ENCODE data around the gene NPNT.

Gene NPNT

DNA sequence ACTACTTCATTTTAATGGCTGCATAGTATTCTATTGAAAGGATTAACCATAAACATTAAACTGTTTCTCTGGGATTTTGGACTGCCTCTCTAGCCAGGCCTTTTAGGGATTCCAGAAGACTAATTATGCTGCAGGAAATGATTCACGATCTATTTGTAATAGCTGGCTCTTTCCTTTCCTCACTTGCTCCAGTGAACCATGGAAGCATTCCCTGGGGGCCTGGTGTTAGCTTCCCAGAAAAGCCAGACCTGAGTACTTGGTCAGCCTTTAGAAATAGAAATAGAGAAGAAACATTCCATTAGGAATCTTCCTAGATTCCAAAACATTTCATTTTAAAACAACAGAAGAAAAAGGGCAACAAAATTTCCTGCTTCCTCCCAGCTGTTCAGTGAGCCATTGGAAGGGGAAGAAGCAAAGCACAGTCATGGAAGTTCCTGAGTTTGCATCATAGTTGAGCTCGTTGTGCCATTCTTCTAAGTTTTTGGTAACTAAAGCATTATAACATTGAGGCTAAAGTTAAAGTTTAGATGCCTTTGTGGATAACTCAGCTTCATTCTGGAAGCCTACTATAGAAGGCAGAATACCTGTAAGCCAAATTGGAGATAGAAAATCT is 83.5 kb downstream of the NPNT start:
- no peak for DNase-seq (ENCODE audit: low read depth)
- TF ChIP-seq, protein P1, sequence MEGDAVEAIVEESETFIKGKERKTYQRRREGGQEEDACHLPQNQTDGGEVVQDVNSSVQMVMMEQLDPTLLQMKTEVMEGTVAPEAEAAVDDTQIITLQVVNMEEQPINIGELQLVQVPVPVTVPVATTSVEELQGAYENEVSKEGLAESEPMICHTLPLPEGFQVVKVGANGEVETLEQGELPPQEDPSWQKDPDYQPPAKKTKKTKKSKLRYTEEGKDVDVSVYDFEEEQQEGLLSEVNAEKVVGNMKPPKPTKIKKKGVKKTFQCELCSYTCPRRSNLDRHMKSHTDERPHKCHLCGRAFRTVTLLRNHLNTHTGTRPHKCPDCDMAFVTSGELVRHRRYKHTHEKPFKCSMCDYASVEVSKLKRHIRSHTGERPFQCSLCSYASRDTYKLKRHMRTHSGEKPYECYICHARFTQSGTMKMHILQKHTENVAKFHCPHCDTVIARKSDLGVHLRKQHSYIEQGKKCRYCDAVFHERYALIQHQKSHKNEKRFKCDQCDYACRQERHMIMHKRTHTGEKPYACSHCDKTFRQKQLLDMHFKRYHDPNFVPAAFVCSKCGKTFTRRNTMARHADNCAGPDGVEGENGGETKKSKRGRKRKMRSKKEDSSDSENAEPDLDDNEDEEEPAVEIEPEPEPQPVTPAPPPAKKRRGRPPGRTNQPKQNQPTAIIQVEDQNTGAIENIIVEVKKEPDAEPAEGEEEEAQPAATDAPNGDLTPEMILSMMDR (IDR thresholded peaks at IDR 0.05; ENCODE audit: insufficient read depth, low read depth, low read length, missing control alignments), result no peak
- no peak overlapping the region for H3K4me3 ChIP-seq (ENCODE audit: low read depth, low read length)

DNA sequence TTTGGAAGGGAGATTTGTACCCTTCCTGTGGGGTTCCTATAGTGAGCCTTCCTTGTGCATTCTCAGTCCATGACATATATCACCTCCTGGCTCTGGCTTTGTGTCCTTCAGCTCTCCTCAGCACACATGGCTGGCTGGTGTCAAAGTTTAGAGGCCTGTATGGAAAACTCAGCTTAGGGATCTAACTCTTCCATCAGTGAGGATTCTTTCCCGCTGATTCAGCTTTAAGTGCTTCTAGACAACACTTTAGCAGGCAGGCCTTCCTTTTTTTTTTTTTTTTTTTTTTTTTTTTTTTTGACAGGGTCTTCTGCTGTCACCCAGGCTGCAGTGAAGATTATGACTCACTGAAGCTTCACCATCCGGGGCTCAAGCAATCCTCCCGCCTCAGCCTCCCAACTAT is 84.2 kb downstream of the NPNT start:
- no peak overlapping the region for H3K4me3 ChIP-seq (ENCODE audit: low read depth, low read length)
- DNase-seq (ENCODE audit: low read depth), result no peak
- TF ChIP-seq, protein P1 (IDR thresholded peaks at IDR 0.05; ENCODE audit: insufficient read depth, low read depth, low read length, missing control alignments), result no peak

DNA sequence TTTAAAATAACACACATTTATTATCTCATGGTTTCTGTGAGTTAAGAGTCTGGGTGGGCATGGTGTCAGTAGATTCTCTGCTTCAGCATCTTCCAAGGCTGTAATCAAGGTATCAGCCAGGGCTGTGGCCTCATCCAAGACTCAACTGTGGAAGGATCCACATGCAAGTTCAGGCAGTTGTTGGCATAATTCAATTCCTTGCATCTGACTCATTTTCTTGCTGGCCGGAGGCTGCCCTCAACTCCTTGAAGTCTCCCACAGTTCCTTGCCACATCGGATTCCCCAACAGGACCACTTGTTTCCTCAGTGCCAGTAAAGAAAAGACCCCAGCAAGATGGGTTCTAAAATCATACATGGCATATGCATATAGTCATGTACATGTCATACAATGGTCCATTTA is 93.4 kb downstream of the NPNT start:
- H3K4me3 ChIP-seq (ENCODE audit: low read depth, low read length), result no peak overlapping the region
- no peak for DNase-seq (ENCODE audit: low read depth)
- TF ChIP-seq, protein P1 (IDR thresholded peaks at IDR 0.05; ENCODE audit: insufficient read depth, low read depth, low read length, missing control alignments), result no peak

DNA sequence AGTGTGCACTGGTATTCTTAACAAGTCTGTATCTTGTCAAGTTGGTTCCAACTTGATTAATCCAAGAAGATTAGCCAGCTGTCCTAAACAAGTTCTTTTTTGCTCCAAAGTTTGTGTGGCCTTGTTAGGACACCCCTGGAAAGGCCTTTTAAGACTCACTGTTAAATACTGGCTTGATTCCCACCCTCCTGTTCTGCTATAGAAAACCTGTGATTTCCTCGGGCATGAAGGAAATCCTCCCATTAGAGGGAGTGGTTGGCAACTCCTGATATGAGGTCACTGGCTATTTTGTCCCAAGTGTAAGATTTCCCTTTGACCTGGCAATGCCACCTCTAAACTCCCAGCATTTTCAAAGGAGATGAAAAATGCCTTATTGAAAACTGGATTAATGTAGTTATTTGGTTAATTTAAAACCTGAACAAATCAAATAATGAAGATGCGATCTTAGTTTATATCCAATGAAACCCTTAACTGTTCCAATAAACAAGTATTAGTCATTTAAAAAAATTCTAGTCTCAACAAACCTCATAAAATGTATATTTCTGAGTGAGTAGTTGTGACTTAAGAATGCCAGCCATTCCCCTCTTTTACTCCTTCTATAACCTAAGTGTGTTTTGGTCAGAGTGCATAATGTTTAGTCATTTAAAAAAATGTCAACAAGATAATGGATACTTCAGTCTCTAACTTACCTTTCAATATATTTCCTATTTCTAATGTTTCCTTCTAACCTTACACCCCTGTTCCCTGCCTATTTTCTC is 94.4 kb downstream of the NPNT start:
- H3K4me3 ChIP-seq (ENCODE audit: low read depth, low read length), result no peak overlapping the region
- DNase-seq (ENCODE audit: low read depth), result no peak
- TF ChIP-seq, protein P1 (IDR thresholded peaks at IDR 0.05; ENCODE audit: insufficient read depth, low read depth, low read length, missing control alignments), result no peak

DNA sequence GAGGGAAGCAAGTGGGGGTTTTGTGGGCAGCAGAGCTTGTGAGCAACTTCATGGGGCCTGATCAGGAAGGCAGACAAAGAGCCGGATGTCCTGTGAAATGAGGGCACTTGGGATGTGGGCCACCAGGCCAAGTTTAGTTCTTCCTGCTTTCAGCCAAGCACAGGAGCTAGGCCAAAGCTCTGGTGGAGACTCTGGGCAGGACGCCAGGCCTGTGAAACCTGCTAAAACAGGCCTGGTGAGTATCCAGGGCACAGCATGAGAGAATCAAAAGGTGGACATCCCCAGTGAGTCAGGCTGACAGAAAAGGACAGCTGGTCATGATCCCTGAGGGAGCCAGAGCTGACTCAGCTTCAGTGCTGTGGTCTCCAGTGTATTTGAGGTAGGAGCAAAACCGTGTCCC is 95.7 kb downstream of the NPNT start:
- peak; percentile 20 for DNase-seq (ENCODE audit: low read depth)
- H3K4me3 ChIP-seq (ENCODE audit: low read depth, low read length), result no peak overlapping the region
- TF ChIP-seq, protein P1 (IDR thresholded peaks at IDR 0.05; ENCODE audit: insufficient read depth, low read depth, low read length, missing control alignments), result no peak

DNA sequence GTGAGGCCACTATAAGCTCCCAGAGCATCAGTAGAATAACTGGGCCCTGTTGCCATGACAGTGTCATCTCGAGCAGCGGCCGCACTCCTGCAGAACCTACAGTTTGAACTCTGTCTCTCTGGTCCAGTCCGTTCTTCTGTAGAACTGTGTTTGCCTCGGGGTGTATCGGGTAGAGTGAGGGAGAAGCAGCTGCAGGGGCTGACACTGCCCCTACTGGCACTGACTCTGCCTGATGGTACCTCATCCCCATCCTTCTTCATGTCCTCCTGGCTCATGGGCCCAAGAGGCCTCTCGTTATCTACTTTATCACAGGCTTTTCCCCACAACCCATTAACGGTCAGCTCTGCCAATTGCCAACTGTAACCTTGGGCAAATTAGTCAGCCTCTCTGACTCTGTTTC is 96.5 kb downstream of the NPNT start:
- no peak overlapping the region for H3K4me3 ChIP-seq (ENCODE audit: low read depth, low read length)
- DNase-seq (ENCODE audit: low read depth), result no peak
- TF ChIP-seq, protein P1 (IDR thresholded peaks at IDR 0.05; ENCODE audit: insufficient read depth, low read depth, low read length, missing control alignments), result peak; percentile 3
